NCI-H2081 treated with DMSO at 0.1 percent for 48 hours (cell line): ENCODE results near the gene APOL1.
"Not testable (repeated sequence)": the region's sequence is repeated elsewhere in the genome, so short reads cannot be mapped to it uniquely, and the experiment has no call there.

Experiments
- DNase-seq: peaks from one replicate; lab custom pipeline; 2025; lab: John Stamatoyannopoulos, UW

Gene APOL1

GRCh38 chr22:36267058-36267457 is 14.1 kb downstream of the APOL1 start:
- no peak for DNase-seq

DNA sequence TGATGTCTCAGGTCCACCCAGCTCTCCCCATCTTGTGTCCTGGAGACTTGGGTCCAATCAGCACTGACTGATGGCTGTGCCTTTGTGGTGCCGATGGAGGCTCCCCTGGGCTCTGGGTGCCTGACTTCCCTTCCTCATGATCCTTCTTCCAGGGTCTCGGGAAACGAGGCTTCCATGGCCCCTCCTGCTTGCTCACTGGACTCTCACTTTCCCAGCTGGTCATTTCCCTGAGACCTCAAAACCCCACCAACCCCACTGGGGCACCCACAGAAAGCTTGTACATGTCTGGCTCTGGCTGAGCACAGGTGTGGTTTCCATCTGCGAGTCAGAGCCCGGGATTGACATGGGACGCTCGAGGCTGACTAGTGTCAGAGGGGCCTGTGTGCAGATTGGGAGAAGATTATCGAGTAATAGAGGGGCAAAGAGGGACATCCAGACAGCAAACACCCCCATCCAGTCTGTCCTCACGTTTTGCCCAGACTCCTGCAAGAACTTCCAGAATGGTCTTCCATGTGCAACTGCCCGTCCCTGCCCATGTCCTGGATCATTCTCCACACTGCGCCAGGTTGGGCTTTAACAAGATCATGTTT is 15.1 kb downstream of the APOL1 start:
- DNase-seq, result no peak

DNA sequence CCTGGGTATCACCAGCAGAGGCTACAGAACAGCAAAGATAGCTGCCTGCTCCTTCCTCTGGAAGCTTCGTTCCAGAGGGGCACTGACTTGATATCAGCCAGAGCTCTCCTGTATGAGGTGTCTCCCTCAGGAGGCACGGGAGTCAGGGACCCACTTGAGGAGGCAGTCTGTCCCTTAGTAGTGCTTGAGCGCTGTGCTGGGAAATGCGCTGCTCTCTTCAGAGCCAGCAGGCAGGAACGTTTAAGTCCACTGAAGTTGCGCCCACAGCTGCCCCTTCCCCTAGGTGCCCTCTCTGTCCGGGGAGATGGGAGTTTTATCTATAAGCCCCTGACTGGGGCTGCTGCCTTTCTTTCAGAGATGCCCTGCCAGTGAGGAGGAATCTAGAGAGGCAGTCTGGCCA is 18.3 kb downstream of the APOL1 start:
- not testable (repeated sequence) for DNase-seq

DNA sequence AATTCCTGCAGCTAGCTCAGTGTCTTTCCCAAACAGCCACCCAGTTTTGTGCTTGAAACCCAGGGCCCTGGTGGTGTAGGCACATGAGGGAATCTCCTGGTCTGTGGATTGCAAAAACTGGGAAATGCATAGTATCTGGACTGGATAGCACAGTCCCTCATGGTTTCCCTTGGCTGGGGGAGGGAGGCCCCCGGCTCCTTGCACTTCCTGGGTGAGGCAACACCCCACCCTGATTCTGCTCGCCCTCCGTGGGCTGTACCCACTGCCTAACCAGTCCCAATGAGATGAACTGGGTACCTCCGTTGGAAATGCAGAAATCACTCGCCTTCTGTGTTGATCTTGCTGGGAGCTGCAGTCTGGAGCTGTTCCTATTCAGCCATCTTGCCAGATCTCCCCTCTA is 19.0 kb downstream of the APOL1 start:
- DNase-seq, result not testable (repeated sequence)

GRCh38 chr22:36274531-36274930 is 21.6 kb downstream of the APOL1 start:
- no peak for DNase-seq

GRCh38 chr22:36277482-36278291 is 24.8 kb downstream of the APOL1 start:
- no peak for DNase-seq

DNA sequence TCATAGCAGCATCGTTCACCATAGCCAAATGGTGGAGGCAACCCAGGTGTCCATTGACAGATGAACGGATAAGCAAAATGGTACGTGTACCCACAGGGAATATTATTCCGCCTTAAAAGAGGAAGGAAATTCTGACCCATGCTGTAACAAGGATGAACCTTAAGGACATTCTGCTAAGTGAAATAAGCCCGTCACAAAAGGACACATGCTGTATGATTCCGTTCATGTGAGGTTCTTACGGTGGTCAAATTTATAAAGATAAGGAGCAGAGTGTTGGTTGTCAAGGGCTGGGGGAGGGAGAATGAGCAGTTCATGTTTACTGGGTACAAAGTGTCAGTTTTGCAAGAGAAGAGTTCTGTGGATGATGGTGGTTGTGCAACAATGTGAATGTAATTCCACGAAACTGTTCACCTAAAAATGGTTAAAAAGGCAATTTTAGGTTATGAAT is 26.3 kb downstream of the APOL1 start:
- DNase-seq, result no peak

DNA sequence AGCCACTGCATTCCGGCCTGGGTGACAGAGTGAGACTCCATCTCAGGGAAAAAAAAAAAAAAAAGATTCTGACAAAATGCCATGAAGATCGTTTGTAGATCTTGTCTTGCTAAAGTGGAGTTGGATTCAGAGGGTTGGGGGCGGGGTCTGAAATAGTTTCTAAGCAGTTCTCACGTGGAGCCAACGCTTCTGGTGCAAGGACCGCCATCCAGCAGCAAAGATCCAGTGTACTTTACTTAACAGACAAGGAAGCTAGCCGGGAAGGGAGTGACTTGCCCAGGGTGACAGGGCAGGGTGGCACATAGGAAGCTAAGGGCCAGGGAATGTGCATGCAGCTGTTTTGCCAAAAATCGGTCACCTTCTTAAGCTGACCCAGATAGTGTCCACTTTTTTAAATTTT is 27.4 kb downstream of the APOL1 start:
- DNase-seq, result no peak

DNA sequence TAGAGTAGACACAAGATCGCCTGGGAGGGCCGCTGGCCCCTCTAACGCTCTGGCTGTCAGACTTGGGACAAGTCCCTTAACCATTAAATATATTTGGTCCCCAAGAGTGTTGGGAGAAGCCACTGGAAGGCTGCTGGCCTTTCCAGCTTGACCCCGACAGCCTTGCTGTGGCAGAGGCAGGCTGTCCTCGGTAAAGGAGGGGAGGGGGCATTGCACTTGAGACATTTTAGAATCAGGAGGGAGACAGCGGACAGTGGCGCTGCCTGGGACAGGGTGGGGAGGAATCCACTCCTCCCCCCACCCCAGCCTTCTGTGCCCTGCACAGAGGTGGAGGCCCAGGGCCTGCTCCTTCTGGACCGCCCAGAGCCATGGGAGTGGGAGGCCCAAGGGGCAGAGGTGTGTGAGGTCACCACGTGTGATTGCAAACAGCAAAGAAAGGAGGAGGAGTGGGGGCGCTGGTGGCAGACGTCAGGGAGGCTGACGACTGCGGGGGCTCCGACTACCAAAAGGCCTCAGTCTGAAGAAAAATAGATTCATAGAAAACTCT is 28.9 kb downstream of the APOL1 start:
- DNase-seq, result no peak

DNA sequence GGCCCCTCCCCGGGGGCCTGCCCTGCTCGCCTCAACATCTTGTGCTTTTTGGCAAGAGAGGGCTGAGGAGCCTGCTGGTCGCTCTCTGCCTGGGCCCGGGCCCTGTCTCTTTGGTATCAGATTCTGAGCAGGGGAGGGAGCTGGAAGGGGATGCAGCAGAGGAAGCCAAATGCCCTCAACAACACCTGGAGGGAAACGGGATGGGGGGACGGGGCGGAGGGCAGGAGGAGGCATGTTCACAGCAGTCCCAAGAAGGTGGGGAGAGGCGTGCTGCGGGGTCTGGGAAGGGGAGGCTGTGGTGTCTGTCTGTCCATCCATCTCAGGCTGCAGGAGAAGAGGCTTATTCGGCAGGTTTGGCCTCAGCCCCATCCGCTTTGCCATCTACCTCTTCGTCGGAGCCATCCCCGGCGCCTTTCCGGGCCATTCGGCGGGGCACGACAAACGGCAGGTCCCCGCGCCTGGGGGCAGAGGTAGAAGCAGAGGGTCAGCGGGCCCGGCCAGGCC is 29.4 kb downstream of the APOL1 start:
- no peak for DNase-seq

- DNase-seq, result no peak
Observed at GRCh38 chr22:36284171-36284571, 31.2 kb downstream of the APOL1 start.

DNA sequence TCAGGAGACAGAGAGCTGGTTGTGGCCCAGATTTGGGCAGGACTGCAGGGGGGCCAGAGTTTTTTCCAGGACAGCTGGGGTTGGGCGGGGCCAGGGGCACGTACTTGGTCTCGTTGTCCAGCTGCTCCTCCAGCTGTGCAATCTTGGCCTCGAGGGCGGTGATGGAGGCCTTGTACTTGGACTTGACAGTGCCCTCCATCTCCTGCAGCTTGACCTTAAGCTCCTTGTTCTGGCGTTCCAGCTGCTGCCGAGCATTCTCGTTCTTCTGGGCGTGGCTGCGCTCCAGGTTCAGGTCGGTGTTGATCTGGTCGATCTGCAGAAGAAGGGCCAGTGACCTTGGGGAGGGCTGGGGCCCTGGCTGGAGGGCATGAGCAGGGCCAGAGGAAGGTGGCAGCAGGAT is 32.1 kb downstream of the APOL1 start:
- DNase-seq, result no peak

- DNase-seq, result no peak
Observed at GRCh38 chr22:36285545-36285944, 32.6 kb downstream of the APOL1 start.

- no peak for DNase-seq
Observed at GRCh38 chr22:36286096-36286957, 33.4 kb downstream of the APOL1 start.

- DNase-seq, result no peak
Observed at GRCh38 chr22:36287881-36288515, 35.1 kb downstream of the APOL1 start.

DNA sequence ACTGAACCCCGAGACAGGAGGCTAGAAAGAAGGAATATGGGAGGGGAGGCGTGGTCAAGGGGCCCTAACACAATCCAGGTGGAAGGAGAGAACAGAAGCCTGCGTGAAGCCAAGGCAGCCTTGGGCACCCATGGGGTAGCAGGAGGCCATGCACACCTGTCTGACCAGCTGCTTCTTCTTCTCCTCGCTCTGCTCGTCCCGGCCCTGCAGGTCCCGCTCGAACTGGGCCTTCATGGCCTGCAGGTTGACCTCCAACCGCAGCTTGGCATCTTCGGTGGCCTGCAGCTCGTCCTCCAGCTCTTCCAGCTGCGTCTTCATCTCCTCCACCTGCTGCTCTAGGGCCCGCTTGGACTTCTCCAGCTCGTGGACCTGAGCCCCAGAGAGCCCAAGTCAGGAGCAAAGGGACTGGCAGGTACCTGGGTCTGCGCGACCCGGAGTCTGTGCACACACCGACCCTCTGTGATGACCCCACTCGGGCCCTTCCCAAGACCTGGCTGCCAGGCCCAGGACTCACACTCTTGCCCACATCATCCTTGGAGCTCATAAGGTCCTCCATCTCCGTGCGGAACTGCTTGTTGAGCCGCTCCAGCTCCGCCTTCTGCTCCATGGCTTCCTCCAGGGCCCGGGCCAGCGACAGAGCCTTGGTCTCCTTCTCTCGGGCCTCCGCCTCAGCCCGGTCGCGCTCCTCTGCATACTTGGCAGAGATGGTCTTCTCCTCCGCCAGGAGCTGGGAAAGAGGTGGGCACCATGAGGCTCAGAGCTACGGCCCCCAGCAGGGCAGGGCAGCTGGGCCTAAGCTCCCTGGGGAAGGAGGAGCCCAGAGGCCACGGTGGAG is 35.9 kb downstream of the APOL1 start:
- no peak for DNase-seq

- DNase-seq, result no peak
Observed at GRCh38 chr22:36289406-36289870, 36.5 kb downstream of the APOL1 start.

GRCh38 chr22:36289948-36290371 is 37.0 kb downstream of the APOL1 start:
- DNase-seq, result not testable (repeated sequence)

DNA sequence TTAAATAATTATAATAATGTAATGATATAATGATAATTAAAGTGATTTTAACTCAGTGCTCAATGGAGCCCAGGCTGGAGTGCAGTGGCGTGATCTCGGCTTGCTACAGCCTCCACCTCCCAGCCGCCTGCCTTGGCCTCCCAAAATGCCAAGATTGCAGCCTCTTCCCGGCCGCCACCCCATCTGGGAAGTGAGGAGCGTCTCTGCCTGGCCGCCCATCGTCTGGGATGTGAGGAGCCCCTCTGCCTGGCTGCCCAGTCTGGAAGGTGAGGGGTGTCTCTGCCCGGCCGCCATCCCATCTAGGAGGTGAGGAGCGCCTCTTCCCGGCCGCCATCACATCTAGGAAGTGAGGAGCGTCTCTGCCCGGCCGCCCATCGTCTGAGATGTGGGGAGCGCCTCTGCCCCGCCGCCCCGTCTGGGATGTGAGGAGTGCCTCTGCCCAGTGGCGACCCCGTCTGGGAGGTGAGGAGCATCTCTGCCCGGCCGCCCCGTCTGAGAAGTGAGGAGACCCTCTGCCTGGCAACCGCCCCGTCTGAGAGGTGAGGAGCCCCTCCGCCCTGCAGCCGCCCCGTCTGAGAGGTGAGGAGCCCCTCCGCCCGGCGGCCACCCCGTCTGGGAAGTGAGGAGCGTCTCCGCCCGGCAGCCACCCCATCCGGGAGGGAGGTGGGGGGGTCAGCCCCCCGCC is 37.6 kb downstream of the APOL1 start:
- not testable (repeated sequence) for DNase-seq
